Cerebellar cortex (tissue), 1 donor: Measurements from ENCODE around the gene MAPK1.
A peak's percentile ranks its signal among the peaks of the same experiment; 100 is the strongest.
"Not testable (repeated sequence)": the region's sequence is repeated elsewhere in the genome, so short reads cannot be mapped to it uniquely, and the experiment has no call there.

Source experiments
- DNase-seq: peaks from one replicate; pipeline ENCODE4 v3.0.0-alpha.2; 2015; ENCODE audit warnings: low spot score

Gene MAPK1

GRCh38 chr22:21754523-21754922 lies 112.9 kb downstream of the MAPK1 start:
- DNase-seq: peak; percentile 66

GRCh38 chr22:21753374-21754111 lies 113.9 kb downstream of the MAPK1 start:
- no peak for DNase-seq

GRCh38 chr22:21752276-21752675 lies 115.2 kb downstream of the MAPK1 start:
- no peak for DNase-seq

GRCh38 chr22:21745948-21746347 lies 121.5 kb downstream of the MAPK1 start:
- no peak for DNase-seq

GRCh38 chr22:21744917-21745316 lies 122.5 kb downstream of the MAPK1 start:
- not testable (repeated sequence) for DNase-seq

- no peak for DNase-seq
These were observed 125.7 kb downstream of the MAPK1 start for GRCh38 chr22:21741790-21742189.

- DNase-seq: no peak
These were observed 126.4 kb downstream of the MAPK1 start for GRCh38 chr22:21741059-21741458.

GRCh38 chr22:21739828-21740377 lies 127.5 kb downstream of the MAPK1 start:
- no peak for DNase-seq

GRCh38 chr22:21738966-21739365 lies 128.5 kb downstream of the MAPK1 start:
- no peak for DNase-seq

- DNase-seq: no peak
These were observed 129.4 kb downstream of the MAPK1 start for GRCh38 chr22:21738081-21738480.

- no peak for DNase-seq
These were observed 130.5 kb downstream of the MAPK1 start for GRCh38 chr22:21736948-21737347.

GRCh38 chr22:21736084-21736642 lies 131.3 kb downstream of the MAPK1 start:
- DNase-seq: no peak

- DNase-seq: peak; percentile 93
These were observed 132.0 kb downstream of the MAPK1 start, which contains the start of gene YPEL1 for GRCh38 chr22:21735200-21736083. Gene YPEL1, minus strand, starts transcription at chr22:21735794. Its CDS starts 25,050 bp downstream, at chr22:21710744.

GRCh38 chr22:21734540-21735199 lies 132.8 kb downstream of the MAPK1 start:
- DNase-seq: peak; percentile 22

- no peak for DNase-seq
These were observed 135.9 kb downstream of the MAPK1 start for GRCh38 chr22:21731503-21731902.

GRCh38 chr22:21730535-21731308 lies 136.7 kb downstream of the MAPK1 start:
- no peak for DNase-seq

- not testable (repeated sequence) for DNase-seq
These were observed 138.3 kb downstream of the MAPK1 start for GRCh38 chr22:21729184-21729583.

GRCh38 chr22:21728270-21728669 lies 139.2 kb downstream of the MAPK1 start:
- DNase-seq: no peak

- DNase-seq: no peak
These were observed 139.7 kb downstream of the MAPK1 start for GRCh38 chr22:21727768-21728167.

- no peak for DNase-seq
These were observed 140.3 kb downstream of the MAPK1 start for GRCh38 chr22:21727159-21727558.

GRCh38 chr22:21726650-21727049 lies 140.8 kb downstream of the MAPK1 start:
- peak; percentile 24 for DNase-seq
